ENCODE data around the gene MXD4.

DNA sequence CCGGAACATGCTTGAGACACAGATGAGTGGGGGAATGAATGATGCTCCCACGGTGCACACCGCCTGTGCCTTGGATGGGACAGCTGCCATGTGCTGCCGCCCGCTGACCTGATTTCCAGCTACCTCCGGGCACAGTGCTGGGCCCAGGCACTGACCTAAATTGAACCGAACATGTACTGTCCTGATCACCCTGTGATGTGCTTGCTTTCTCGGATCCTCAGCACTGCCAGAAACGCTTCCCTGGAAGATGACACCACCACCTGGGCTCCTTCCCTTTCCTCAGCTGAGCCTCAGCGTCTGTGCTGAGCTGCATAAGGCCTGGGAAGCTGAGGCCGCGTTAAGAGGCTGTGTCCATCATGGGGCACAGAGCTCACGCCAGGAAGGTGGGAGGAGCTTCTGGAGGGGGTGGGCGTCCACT, 39.3 kb upstream of the MXD4 start:
- no peak for TF ChIP-seq ZFX (IDR thresholded peaks at IDR 0.05)
- TF ChIP-seq, protein P1, sequence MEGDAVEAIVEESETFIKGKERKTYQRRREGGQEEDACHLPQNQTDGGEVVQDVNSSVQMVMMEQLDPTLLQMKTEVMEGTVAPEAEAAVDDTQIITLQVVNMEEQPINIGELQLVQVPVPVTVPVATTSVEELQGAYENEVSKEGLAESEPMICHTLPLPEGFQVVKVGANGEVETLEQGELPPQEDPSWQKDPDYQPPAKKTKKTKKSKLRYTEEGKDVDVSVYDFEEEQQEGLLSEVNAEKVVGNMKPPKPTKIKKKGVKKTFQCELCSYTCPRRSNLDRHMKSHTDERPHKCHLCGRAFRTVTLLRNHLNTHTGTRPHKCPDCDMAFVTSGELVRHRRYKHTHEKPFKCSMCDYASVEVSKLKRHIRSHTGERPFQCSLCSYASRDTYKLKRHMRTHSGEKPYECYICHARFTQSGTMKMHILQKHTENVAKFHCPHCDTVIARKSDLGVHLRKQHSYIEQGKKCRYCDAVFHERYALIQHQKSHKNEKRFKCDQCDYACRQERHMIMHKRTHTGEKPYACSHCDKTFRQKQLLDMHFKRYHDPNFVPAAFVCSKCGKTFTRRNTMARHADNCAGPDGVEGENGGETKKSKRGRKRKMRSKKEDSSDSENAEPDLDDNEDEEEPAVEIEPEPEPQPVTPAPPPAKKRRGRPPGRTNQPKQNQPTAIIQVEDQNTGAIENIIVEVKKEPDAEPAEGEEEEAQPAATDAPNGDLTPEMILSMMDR (conservative IDR thresholded peaks at IDR 0.05), result no peak

All from C4-2B (cell line).